ENCODE results near the gene SHISA7. TPM values are rescaled to one million over a fixed set of nuclear protein-coding genes. Genes with fewer than 3 reads are reported as not detected.

SHISA7 gene
- total and polyA plus RNA-seq, 2 of the 4 experiments (the other 2 are of a cell fraction) = not detected

GRCh38 chr19:55423225-55424005 is 19.7 kb downstream of the SHISA7 start:
- Histone ChIP-seq H3K9me1 (ENCODE audit: insufficient read depth, low read length) (0 out of 2 replicates have a peak, but pooled peaks cover 4% of the 10 kb centered on the region), H2BK20ac (ENCODE audit: low read depth, low read length) (no peak overlapping the region), H3K14ac (replicated peaks; ENCODE audit: low read depth, low read length) (no peak overlapping the region), H3K4me1 (ENCODE audit: control insufficient read depth, insufficient read depth, low read length) (no peaks in the 10 kb centered on the region), H3K9ac (ENCODE audit: low read depth, low read length) (no peak overlapping the region), H2BK120ac (ENCODE audit: low read depth, low read length) (no peak overlapping the region), H3K23ac (ENCODE audit: low read depth, low read length) (no peak overlapping the region), H3K27ac (ENCODE audit: insufficient read depth, low read length) (no peak overlapping the region), H3K4ac (ENCODE audit: low read depth, low read length) (no peak overlapping the region), H4K5ac (ENCODE audit: low read depth, low read length) (no peak overlapping the region), H2BK15ac (ENCODE audit: low read depth, low read length) (no peak overlapping the region), H2BK5ac (ENCODE audit: low read depth, low read length, poor library complexity, severe bottlenecking) (no peak overlapping the region), H3K36me3 (ENCODE audit: control insufficient read depth, insufficient read depth, low read length) (no peaks in the 10 kb centered on the region), H3K56ac (ENCODE audit: extremely low read depth, insufficient read depth, low read length) (no peak overlapping the region), H2AK9ac (replicated peaks; ENCODE audit: low read depth, low read length, poor library complexity) (no peak overlapping the region), H3K9me3 (ENCODE audit: control insufficient read depth, insufficient read depth, low read length) (no peaks in the 10 kb centered on the region), H3K4me3 (ENCODE audit: insufficient read depth, low read depth, low read length) (no peak overlapping the region), H4K8ac (ENCODE audit: low read depth in 2 of 2, low read length in 2 of 2) (no peak overlapping the region), H2AK5ac (ENCODE audit: low read depth, low read length) (no peak overlapping the region), H4K91ac (ENCODE audit: insufficient read depth, low read depth, low read length) (no peak overlapping the region), H3K79me1 (ENCODE audit: low read depth in 1 of 2, low read length in 2 of 2) (no peaks in the 10 kb centered on the region), H3K4me2 (ENCODE audit: low read depth, low read length) (no peak overlapping the region), H2AFZ (replicated peaks; ENCODE audit: low read length, poor library complexity) (no peak overlapping the region), H3K18ac (ENCODE audit: low read depth, low read length) (no peak overlapping the region), H3K27me3 (ENCODE audit: control insufficient read depth, insufficient read depth, low read length) (peaks cover 17% of the 10 kb centered on the region), H4K20me1 (ENCODE audit: insufficient read depth, low read length) (no peaks in the 10 kb centered on the region; the same call in 1 of the 2 replicates)
- ATAC-seq (ENCODE audit: low read depth) = no peak
- WGBS, 2 experiments (ENCODE audit: extremely low coverage in 2 of 2, insufficient read length in 1 of 2) = 63% methylated on average over 5 of the region's 13 CpGs; no CpG with 5 or more reads in 1 of the 2 experiments
- no TSS peak for BruUV-seq (replicated peaks)
- in situ Hi-C loops (cut with MboI; ENCODE audit: low sequenced_read_pairs) = no loop called here
- POLR2A ChIA-PET (ENCODE audit: unreplicated experiment) = no interaction called here
- CTCF ChIA-PET = no interaction called here
- dilution Hi-C loops (cut with HindIII; ENCODE audit: low sequenced_read_pairs, unreplicated experiment) = no loop called here
- DNase-seq = no peak
- TF ChIP-seq CTCF (conservative IDR thresholded peaks at IDR 0.05; ENCODE audit: low read depth, low read length) = no peak
- TF ChIP-seq FOS (IDR thresholded peaks at IDR 0.05; ENCODE audit: low read depth, low read length) = no peak
- no peak for TF ChIP-seq SMC3 (IDR thresholded peaks at IDR 0.05; ENCODE audit: low read depth, low read length)
- no peak for TF ChIP-seq USF2 (IDR thresholded peaks at IDR 0.05; ENCODE audit: low read depth, low read length)
- no peak for TF ChIP-seq RCOR1 (IDR thresholded peaks at IDR 0.05; ENCODE audit: insufficient replicate concordance, low read length)
- TF ChIP-seq MAZ (IDR thresholded peaks at IDR 0.05; ENCODE audit: borderline replicate concordance, low read depth, low read length) = no peak
- TF ChIP-seq MAFK (IDR thresholded peaks at IDR 0.05; ENCODE audit: low read depth, low read length) = no peak
- TF ChIP-seq NFE2L2 (IDR thresholded peaks at IDR 0.05; ENCODE audit: low read depth, low read length) = no peak
- no peak for TF ChIP-seq CHD1 (IDR thresholded peaks at IDR 0.05; ENCODE audit: low read depth, low read length)
- TF ChIP-seq POLR2A (IDR thresholded peaks at IDR 0.05; ENCODE audit: low read depth, low read length) = no peak
- no peak for TF ChIP-seq CEBPB (IDR thresholded peaks at IDR 0.05; ENCODE audit: low read depth, low read length)
- TF ChIP-seq RAD21 (IDR thresholded peaks at IDR 0.05; ENCODE audit: low read length) = no peak
- no peak for TF ChIP-seq MXI1 (IDR thresholded peaks at IDR 0.05; ENCODE audit: borderline replicate concordance, low read depth, low read length)
- no peak for TF ChIP-seq RFX5 (IDR thresholded peaks at IDR 0.05; ENCODE audit: low read depth, low read length)
- TF ChIP-seq BHLHE40 (IDR thresholded peaks at IDR 0.05; ENCODE audit: low read depth, low read length) = no peak
- intact Hi-C loops (cut with micrococcal nuclease) = no loop called here

Data from IMR-90 (cell line).